H1 (cell line): ENCODE data around the gene USH1C. TPM values are rescaled to one million over a fixed set of nuclear protein-coding genes. Genes with fewer than 3 reads are reported as not detected.

Experiments used
- CTCF ChIA-PET: fragments of 300-600 bp; sonication (Branson Sonifier 250); formaldehyde crosslinking; loops from one replicate; lab custom pipeline; 2021; ENCODE audit not compliant: partially characterized antibody; lab: Charles Lee
- POLR2A ChIA-PET: fragments of 300-600 bp; sonication (Branson Sonifier 250); formaldehyde crosslinking; loops from one replicate; lab custom pipeline; 2021; ENCODE audit warnings: inconsistent platforms; ENCODE audit not compliant: partially characterized antibody; lab: Charles Lee
- DNase-seq, 2 experiments: peaks; one replicate each; pipeline versions ENCODE4 v3.0.0 to v3.0.0-alpha.2; 2010 to 2022; ENCODE audit warnings: low spot score in 2 of 2, low read depth in 1 of 2, mixed read lengths in 1 of 2
- FAIRE-seq: peaks from 2 replicates; lab custom pipeline; 2011; peaks lifted over from hg19 to GRCh38; lab: Jason Lieb, UNC
- H2AFZ ChIP-seq: 2 replicates; pipeline ENCODE4 v1.8.1; 2012; ENCODE audit warnings: low read length, inconsistent platforms
- H2AK5ac ChIP-seq: 2 replicates; pipeline ENCODE4 v1.6.1; 2013; ENCODE audit warnings: low read depth, low read length
- H2BK120ac ChIP-seq: replicated peaks from 2 replicates; pipeline ENCODE3; 2013; ENCODE audit warnings: low read depth, low read length, inconsistent platforms
- H2BK12ac ChIP-seq: 2 replicates; pipeline ENCODE4 v1.6.1; 2013; ENCODE audit warnings: low read depth, low read length
- H2BK15ac ChIP-seq: 2 replicates; pipeline ENCODE4 v1.6.1; 2013; ENCODE audit warnings: low read length
- H2BK20ac ChIP-seq: 2 replicates; pipeline ENCODE4 v1.6.1; 2013; ENCODE audit warnings: low read length
- H2BK5ac ChIP-seq: 2 replicates; pipeline ENCODE4 v1.6.1; 2013; ENCODE audit warnings: low read depth, low read length
- H3K14ac ChIP-seq: 2 replicates; pipeline ENCODE4 v1.6.1; 2013; ENCODE audit warnings: inconsistent platforms; ENCODE audit not compliant: insufficient read length
- H3K18ac ChIP-seq: 2 replicates; pipeline ENCODE4 v1.6.1; 2013; ENCODE audit warnings: low read length; ENCODE audit errors: extremely low read depth
- H3K23ac ChIP-seq: 2 replicates; pipeline ENCODE4 v1.6.1; 2013; ENCODE audit warnings: inconsistent platforms; ENCODE audit not compliant: insufficient read length
- H3K23me2 ChIP-seq: 2 replicates; pipeline ENCODE4 v1.6.1; 2013; ENCODE audit warnings: low read depth, low read length
- H3K27ac ChIP-seq: 2 replicates; pipeline ENCODE4 v1.6.1; 2011; ENCODE audit warnings: low read depth, low read length, inconsistent platforms
- H3K27me3 ChIP-seq, 4 experiments: replicated peaks in 1 of 4; 1 replicate in 1 of 4; 2 replicates in 3 of 4; pipeline versions ENCODE4 v1.6.1 to v1.8.1; 2011 to 2013; ENCODE audit warnings: low read length in 3 of 4, mild to moderate bottlenecking in 3 of 4, inconsistent platforms in 2 of 4, mixed read lengths in 2 of 4, moderate library complexity in 1 of 4; ENCODE audit not compliant: control insufficient read depth in 3 of 4, insufficient read depth in 3 of 4; ENCODE audit errors: extremely low read depth in 1 of 4
- H3K36me3 ChIP-seq, 4 experiments: 2 replicates each; pipeline versions ENCODE4 v1.6.1 to v1.8.1; 2011 to 2013; ENCODE audit warnings: mild to moderate bottlenecking in 4 of 4, low read length in 3 of 4, moderate library complexity in 2 of 4, control low read depth in 1 of 4, inconsistent platforms in 1 of 4; ENCODE audit not compliant: insufficient read depth in 4 of 4, control insufficient read depth in 2 of 4
- H3K4ac ChIP-seq: replicated peaks from 2 replicates; pipeline ENCODE3; 2013; ENCODE audit warnings: low read length, low read depth, mixed read lengths, inconsistent platforms; ENCODE audit not compliant: insufficient read length
- H3K4me1 ChIP-seq, 4 experiments: replicated peaks in 1 of 4; 1 replicate in 1 of 4; 2 replicates in 3 of 4; pipeline versions ENCODE4 v1.6.1 to v1.8.1; 2011 to 2013; ENCODE audit warnings: low read length in 3 of 4, inconsistent platforms in 2 of 4, mixed read lengths in 1 of 4; ENCODE audit not compliant: insufficient read depth in 4 of 4, control insufficient read depth in 3 of 4
- H3K4me2 ChIP-seq, 2 experiments: 2 replicates each; pipeline versions ENCODE4 v1.6.1 to v1.8.1; 2011 to 2013; ENCODE audit warnings: low read depth in 2 of 2, low read length in 2 of 2, control low read depth in 1 of 2, inconsistent platforms in 1 of 2, mild to moderate bottlenecking in 1 of 2; ENCODE audit not compliant: insufficient read depth in 1 of 2
- H3K4me3 ChIP-seq, 4 experiments: fragments of 200-600, 300-600 bp in 1 of 4; sonication (generic), shearing (Covaris generic), sonication (Bioruptor Twin) in 1 of 4; 2 replicates each; pipeline versions ENCODE4 v1.5.1 to v1.8.1; 2011 to 2016; ENCODE audit warnings: low read length in 4 of 4, low read depth in 3 of 4, control low read depth in 2 of 4, inconsistent platforms in 2 of 4, mild to moderate bottlenecking in 2 of 4, mixed read lengths in 1 of 4, moderate library complexity in 1 of 4; ENCODE audit not compliant: insufficient read depth in 2 of 4; ENCODE audit errors: extremely low read depth in 1 of 4
- H3K56ac ChIP-seq: replicated peaks from 2 replicates; pipeline ENCODE3; 2013; ENCODE audit warnings: low read depth, mild to moderate bottlenecking, mixed read lengths, low read length, inconsistent platforms; ENCODE audit not compliant: insufficient read length
- H3K79me1 ChIP-seq: 2 replicates; pipeline ENCODE4 v1.6.1; 2013; ENCODE audit warnings: low read depth, low read length, control low read depth
- H3K79me2 ChIP-seq, 2 experiments: 2 replicates each; pipeline versions ENCODE4 v1.6.1 to v1.8.1; 2012 to 2013; ENCODE audit warnings: low read length in 2 of 2, mild to moderate bottlenecking in 2 of 2, inconsistent platforms in 1 of 2; ENCODE audit not compliant: insufficient read depth in 2 of 2, control insufficient read depth in 1 of 2
- H3K9ac ChIP-seq, 4 experiments: replicated peaks in 1 of 4; 1 replicate in 1 of 4; 2 replicates in 3 of 4; pipeline versions ENCODE4 v1.6.1 to v1.8.1; 2011 to 2013; ENCODE audit warnings: low read depth in 3 of 4, low read length in 3 of 4, control low read depth in 2 of 4, mild to moderate bottlenecking in 2 of 4, moderate library complexity in 2 of 4, inconsistent platforms in 1 of 4; ENCODE audit errors: extremely low read depth in 1 of 4
- H3K9me3 ChIP-seq, 2 experiments: 2 replicates each; pipeline versions ENCODE4 v1.6.1 to v1.8.1; 2012 to 2013; ENCODE audit warnings: mild to moderate bottlenecking in 2 of 2, moderate library complexity in 2 of 2, control low read depth in 1 of 2, inconsistent platforms in 1 of 2, low read depth in 1 of 2, low read length in 1 of 2, mixed read lengths in 1 of 2; ENCODE audit not compliant: insufficient read depth in 2 of 2
- H4K20me1 ChIP-seq, 2 experiments: replicated peaks in 1 of 2; 2 replicates each; pipeline versions ENCODE3 to v1.8.1; 2011 to 2013; ENCODE audit warnings: inconsistent platforms in 2 of 2, low read length in 2 of 2, mild to moderate bottlenecking in 1 of 2; ENCODE audit not compliant: insufficient read depth in 2 of 2, control insufficient read depth in 1 of 2
- H4K5ac ChIP-seq: 2 replicates; pipeline ENCODE4 v1.6.1; 2013; ENCODE audit warnings: low read length, low read depth, mixed read lengths, inconsistent platforms; ENCODE audit not compliant: insufficient read length
- H4K8ac ChIP-seq: 2 replicates; pipeline ENCODE4 v1.8.0; 2013; ENCODE audit warnings: mild to moderate bottlenecking, moderate library complexity, low read length, inconsistent platforms; ENCODE audit not compliant: insufficient read depth; ENCODE audit errors: extremely low read depth
- H4K91ac ChIP-seq: replicated peaks from 2 replicates; pipeline ENCODE3; 2013; ENCODE audit warnings: low read length, mixed read lengths, inconsistent platforms; ENCODE audit not compliant: insufficient read length
- ASH2L ChIP-seq: fragments of 200-600, 300-600 bp; sonication (generic); IDR thresholded peaks from one replicate; pipeline ENCODE4 v1.7.1; 2017; ENCODE audit warnings: low read length
- CBX5 ChIP-seq: fragments of 300-800, 300-1000 bp; sonication (generic); IDR thresholded peaks from 2 replicates; pipeline ENCODE4 v1.7.1; 2016; ENCODE audit warnings: antibody characterized with exemption, low read length, low read depth
- CBX8 ChIP-seq: fragments of 300-800, 300-1000 bp; sonication (generic); IDR thresholded peaks from 2 replicates; pipeline ENCODE4 v1.7.1; 2016; ENCODE audit warnings: low read depth, low read length, borderline replicate concordance
- E2F6 ChIP-seq: IDR thresholded peaks from 2 replicates; pipeline ENCODE4 v1.6.1; 2012; ENCODE audit warnings: inconsistent platforms
- EP300 ChIP-seq, 2 experiments: IDR thresholded peaks; 1 replicate in 1 of 2; 2 replicates in 1 of 2; pipeline ENCODE4 v1.6.1; 2011 to 2012; ENCODE audit warnings: low read depth in 2 of 2, low read length in 2 of 2, mild to moderate bottlenecking in 2 of 2, borderline replicate concordance in 1 of 2, inconsistent platforms in 1 of 2, moderate library complexity in 1 of 2
- HDAC2 ChIP-seq, 2 experiments: fragments of 300-600 bp in 1 of 2; sonication (generic) in 1 of 2; IDR thresholded peaks; 2 replicates each; pipeline ENCODE4 v1.6.1; 2011 to 2012; ENCODE audit warnings: low read depth in 2 of 2, low read length in 2 of 2, mild to moderate bottlenecking in 2 of 2, moderate library complexity in 2 of 2, borderline replicate concordance in 1 of 2, inconsistent platforms in 1 of 2
- JUND ChIP-seq: IDR thresholded peaks from 2 replicates; pipeline ENCODE4 v1.6.1; 2011; ENCODE audit warnings: mild to moderate bottlenecking, improper control_type of control experiment, low read length
- KDM4A ChIP-seq: IDR thresholded peaks from one replicate; pipeline ENCODE4 v1.7.1; 2012; ENCODE audit warnings: low read depth, mild to moderate bottlenecking, moderate library complexity, low read length, inconsistent platforms; ENCODE audit not compliant: severe bottlenecking
- KDM5A ChIP-seq: fragments of 200-600 bp; IDR thresholded peaks from 2 replicates; pipeline ENCODE4 v1.7.1; 2012; ENCODE audit warnings: mild to moderate bottlenecking, low read length, inconsistent platforms, mixed read lengths
- PHF8 ChIP-seq: fragments of 200-600 bp; sonication (generic); conservative IDR thresholded peaks from 2 replicates; pipeline ENCODE4 v1.7.1; 2012; ENCODE audit warnings: low read depth, mild to moderate bottlenecking, inconsistent platforms, low read length, moderate library complexity
- POLR2AphosphoS5 ChIP-seq: IDR thresholded peaks from 2 replicates; pipeline ENCODE4 v1.6.1; 2011; ENCODE audit warnings: low read depth, low read length
- RNF2 ChIP-seq: fragments of 200-900, 300-1000 bp; sonication (generic); IDR thresholded peaks from 2 replicates; pipeline ENCODE4 v1.7.1; 2016; ENCODE audit warnings: borderline replicate concordance, low read depth, mild to moderate bottlenecking, antibody characterized with exemption, low read length; ENCODE audit not compliant: poor library complexity, severe bottlenecking; ENCODE audit errors: missing control alignments
- SP4 ChIP-seq: IDR thresholded peaks from 2 replicates; pipeline ENCODE4 v1.6.1; 2012; ENCODE audit warnings: low read length, inconsistent platforms
- WGBS, 2 experiments: shearing (Covaris generic) in 1 of 2; methylation state at CpG; one replicate each; pipeline versions ENCODE4 v1.1.6 to v1.1.7; 2013 to 2015; ENCODE audit warnings: low lambda C conversion rate in 2 of 2, mixed read lengths in 2 of 2, inconsistent platforms in 1 of 2, low coverage in 1 of 2, missing lambda C conversion rate in 1 of 2; ENCODE audit not compliant: insufficient replicate concordance in 2 of 2, insufficient coverage in 1 of 2, insufficient read length in 1 of 2; ENCODE audit errors: extremely low coverage in 1 of 2, missing lambda C conversion rate in 1 of 2; 5-methylcytosine and 5-hydroxymethylcytosine counted together
- polyA plus RNA-seq, 7 experiments: library from polyadenylated mRNA; depleted of rRNA in 3 of 7; stranded (reverse) in 5 of 7; unstranded in 2 of 7; fragments of >200 nt in 5 of 7; fragments of 200-250 nt in 2 of 7; gene quantifications; 1 replicate in 5 of 7; 2 replicates in 1 of 7; 4 replicates in 1 of 7; pipeline versions ENCODE4 v1.2.1 to v1.2.3, GENCODE V29; 2011 to 2013; ENCODE audit warnings: missing spikeins in 2 of 7, mixed read lengths in 2 of 7
- total RNA-seq: library from RNA; stranded (reverse); fragmentation: NEBNext Ultra II Directional; extraction: Animal tissue kit (Norgen Biotek cat#: 25700); gene quantifications from 2 replicates; pipeline ENCODE4 v1.2.1, GENCODE V29; 2021

Gene USH1C
- total and polyA plus RNA-seq, 2 of the 8 experiments (the other 6 are each of a cell fraction or from before 2014, with no cell fraction given), result 1.3 to 1.6 TPM

- Histone ChIP-seq H4K91ac (no peak overlapping the region), H3K27me3 (peaks cover 0 to 17% (median 7%) of the 10 kb centered on the region in 4 experiments; a peak in 4 of 7 replicates), H3K4me1 (peaks cover 0 to 8% (median 3%) of the 10 kb centered on the region in 4 experiments; a peak in 5 of 7 replicates), H3K4ac (no peak overlapping the region), H3K27ac (no peak overlapping the region), H4K8ac (no peak overlapping the region), H3K9ac (no peak overlapping the region), H3K9me3 (no peaks in the 10 kb centered on the region), H2BK15ac (no peak overlapping the region), H3K56ac (no peak overlapping the region), H3K4me3 (no peak overlapping the region), H3K36me3 (no peaks in the 10 kb centered on the region), H2BK120ac (no peak overlapping the region), H3K23ac (no peak overlapping the region), H3K14ac (no peak overlapping the region), H2AFZ (no peak overlapping the region), H2AK5ac (no peak overlapping the region), H4K5ac (no peak overlapping the region), H3K18ac (no peak overlapping the region), H2BK20ac (no peak overlapping the region), H3K4me2 (no peak overlapping the region), H2BK5ac (no peak overlapping the region), H4K20me1 (no peaks in the 10 kb centered on the region), H2BK12ac (no peak overlapping the region), H3K79me2 (no peaks in the 10 kb centered on the region), H3K79me1 (no peaks in the 10 kb centered on the region), H3K23me2 (peaks cover 3% of the 10 kb centered on the region)
- FAIRE-seq (no peak), DNase-seq (no peak)
- POLR2A ChIA-PET, result interaction anchor here (1.3 kb wide), 1 partner anchor 11 kb away, joined by 3 read pairs; no protein-coding TSS in a partner anchor
- CTCF ChIA-PET, result interaction anchor here (3.9 kb wide), 1 partner anchor 157 kb away, joined by 15 read pairs; no protein-coding TSS in a partner anchor
- 82% methylated on average over 4 of the region's 4 CpGs; no CpG with 5 or more reads in 1 of the 2 experiments for WGBS, 2 experiments
- TF ChIP-seq JUND (no peak), ASH2L (no peak), CBX8 (no peak), HDAC2 (IDR thresholded peaks at IDR 0.05; ENCODE audit: borderline replicate concordance in 1 of 2, low read depth in 2 of 2, low read length in 2 of 2) (no peak), RNF2 (no peak), KDM5A (no peak), EP300 (IDR thresholded peaks at IDR 0.05; ENCODE audit: borderline replicate concordance in 1 of 2, low read depth in 2 of 2, low read length in 2 of 2) (no peak), POLR2AphosphoS5 (no peak), E2F6 (no peak), CBX5 (no peak), PHF8 (no peak), KDM4A (no peak), SP4 (no peak)
These were observed 3.4 kb downstream of the USH1C start for GRCh38 chr11:17540807-17541206.
